Karpas-422 (cell line): Measurements from ENCODE around the gene RGS16. TPM values are rescaled to one million over a fixed set of nuclear protein-coding genes. Genes with fewer than 3 reads are reported as not detected.

Experiments
- DNase-seq: peaks from one replicate; pipeline ENCODE4 v3.0.0-alpha.2; 2015
- H2AFZ ChIP-seq: fragments of 200-600 bp; sonication (generic); 2 replicates; pipeline ENCODE4 v1.6.1; 2014; ENCODE audit warnings: antibody characterized with exemption, low read length, mixed read lengths
- H3K27ac ChIP-seq: fragments of 200-600 bp; sonication (generic); 2 replicates; pipeline ENCODE4 v1.5.1; 2014; ENCODE audit warnings: mild to moderate bottlenecking, low read length, moderate library complexity
- H3K27me3 ChIP-seq: fragments of 200-600 bp; sonication (generic); 2 replicates; pipeline ENCODE4 v1.6.1; 2014; ENCODE audit warnings: low read length, mixed read lengths
- H3K36me3 ChIP-seq: fragments of 200-600 bp; sonication (generic); 2 replicates; pipeline ENCODE4 v1.6.1; 2014; ENCODE audit warnings: low read length, mixed read lengths; ENCODE audit not compliant: insufficient read depth
- H3K4me1 ChIP-seq: fragments of 200-600 bp; sonication (generic); 2 replicates; pipeline ENCODE4 v1.6.1; 2014; ENCODE audit warnings: mild to moderate bottlenecking, low read length, mixed read lengths
- H3K4me2 ChIP-seq: fragments of 200-600 bp; sonication (generic); 2 replicates; pipeline ENCODE4 v1.6.1; 2014; ENCODE audit warnings: low read length, low read depth, mild to moderate bottlenecking; ENCODE audit not compliant: poor library complexity, severe bottlenecking
- H3K4me3 ChIP-seq: fragments of 200-600 bp; sonication (generic); 2 replicates; pipeline ENCODE4 v1.5.1; 2014; ENCODE audit warnings: mild to moderate bottlenecking, antibody characterized with exemption, low read length, mixed read lengths
- H3K79me2 ChIP-seq: fragments of 200-600 bp; sonication (generic); 2 replicates; pipeline ENCODE4 v1.6.1; 2014; ENCODE audit warnings: mild to moderate bottlenecking, low read length, mixed read lengths
- H3K9ac ChIP-seq: fragments of 200-600 bp; sonication (generic); 2 replicates; pipeline ENCODE4 v1.6.0; 2014; ENCODE audit warnings: low read length
- H3K9me2 ChIP-seq: fragments of 200-600 bp; sonication (generic), shearing (Covaris generic); replicated peaks from 2 replicates; pipeline ENCODE4 v1.6.0; 2014; ENCODE audit warnings: mild to moderate bottlenecking, low read length, moderate library complexity; ENCODE audit not compliant: insufficient read depth
- H3K9me3 ChIP-seq: fragments of 300-700, 200-600 bp; sonication (generic); 2 replicates; pipeline ENCODE4 v1.6.1; 2014; ENCODE audit warnings: low read length, mixed read lengths
- H4K20me1 ChIP-seq: fragments of 200-600 bp; sonication (generic); 2 replicates; pipeline ENCODE4 v1.6.1; 2014; ENCODE audit warnings: mild to moderate bottlenecking, antibody characterized with exemption, low read length, low read depth; ENCODE audit not compliant: insufficient read depth
- total RNA-seq: library from RNA; depleted of rRNA; stranded (reverse); fragments of >200 nt; shearing (Covaris generic); gene quantifications from 2 replicates; pipeline ENCODE4 v1.2.3, GENCODE V29; 2014; ENCODE audit warnings: low replicate concordance; rRNA removed

RGS16 gene, protein sequence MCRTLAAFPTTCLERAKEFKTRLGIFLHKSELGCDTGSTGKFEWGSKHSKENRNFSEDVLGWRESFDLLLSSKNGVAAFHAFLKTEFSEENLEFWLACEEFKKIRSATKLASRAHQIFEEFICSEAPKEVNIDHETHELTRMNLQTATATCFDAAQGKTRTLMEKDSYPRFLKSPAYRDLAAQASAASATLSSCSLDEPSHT
- total RNA-seq, result 19.0 and 27.7 TPM in 2 replicates

GRCh38 chr1:182604175-182605164 lies at the start of gene RGS16:
Gene RGS16, minus strand, starts transcription at chr1:182604389. Its CDS starts 130 bp downstream, at chr1:182604259.
- H3K79me2 ChIP-seq, result peaks cover 8% of the 10 kb centered on the region
- H3K4me1 ChIP-seq, result peaks cover 50% of the 10 kb centered on the region
- H3K9me3 ChIP-seq, result no peaks in the 10 kb centered on the region
- no peaks in the 10 kb centered on the region for H3K9me2 ChIP-seq
- peaks cover 33% of the 10 kb centered on the region for H4K20me1 ChIP-seq
- peak within 1 kb of the TSS; percentile 93 for H3K4me2 ChIP-seq
- H2AFZ ChIP-seq, result peak within 1 kb of the TSS; percentile 90; the same call in 1 of the 2 replicates
- peak within 1 kb of the TSS; percentile 96 for H3K9ac ChIP-seq
- peaks cover 32% of the 10 kb centered on the region for H3K36me3 ChIP-seq
- peak; percentile 98 for DNase-seq
- H3K4me3 ChIP-seq, result peak within 1 kb of the TSS; percentile 88
- H3K27me3 ChIP-seq, result no peaks in the 10 kb centered on the region
- peak within 1 kb of the TSS; percentile 73 for H3K27ac ChIP-seq

DNA sequence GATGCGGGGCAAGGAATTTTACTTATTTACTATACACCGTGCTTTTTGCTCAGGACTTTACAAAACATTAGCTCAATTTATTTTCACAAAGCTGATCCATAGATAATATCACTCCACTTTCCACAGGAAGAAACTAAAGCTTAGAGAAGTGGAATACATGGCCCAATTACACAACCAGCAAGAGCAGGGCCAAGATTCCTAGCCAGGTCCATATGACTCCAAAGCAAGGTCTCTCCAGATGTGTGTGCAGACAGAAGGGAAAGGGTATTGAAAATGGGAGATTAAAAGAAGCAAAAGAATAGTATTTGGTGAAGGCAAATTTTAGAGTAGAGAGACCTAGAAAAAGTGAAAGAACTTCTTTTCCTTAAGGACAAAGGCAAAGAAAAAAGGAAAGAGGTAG lies 49.8 kb upstream of the RGS16 start:
- no peaks in the 10 kb centered on the region for H3K79me2 ChIP-seq
- no peak overlapping the region for H3K9ac ChIP-seq
- no peak overlapping the region for H3K27ac ChIP-seq
- H3K36me3 ChIP-seq, result no peaks in the 10 kb centered on the region
- no peaks in the 10 kb centered on the region for H3K9me2 ChIP-seq
- H3K9me3 ChIP-seq, result no peaks in the 10 kb centered on the region
- H3K4me3 ChIP-seq, result no peak overlapping the region
- H3K4me1 ChIP-seq, result peaks cover 44% of the 10 kb centered on the region
- H3K27me3 ChIP-seq, result no peaks in the 10 kb centered on the region
- H2AFZ ChIP-seq, result no peak overlapping the region
- H4K20me1 ChIP-seq, result no peaks in the 10 kb centered on the region
- no peak for DNase-seq
- H3K4me2 ChIP-seq, result no peak overlapping the region

DNA sequence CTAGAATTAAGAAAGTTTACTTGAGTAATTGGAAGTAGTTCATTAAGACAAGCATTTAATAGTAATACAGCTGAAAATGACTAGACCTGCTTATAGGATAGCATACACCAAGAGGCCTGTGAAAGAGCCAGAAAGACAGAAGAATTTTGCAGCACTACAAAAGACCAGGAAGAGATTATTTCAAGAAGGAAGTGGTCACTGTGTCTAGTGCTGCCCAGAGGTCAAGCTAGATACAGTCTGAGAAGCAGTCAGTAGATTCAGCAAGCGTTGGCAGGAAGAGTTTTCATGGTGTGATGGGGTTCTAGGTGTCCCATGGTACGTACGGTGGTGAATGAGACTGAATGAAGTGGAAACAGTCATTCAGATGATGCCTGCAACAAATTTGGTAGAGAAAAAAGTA lies 48.7 kb upstream of the RGS16 start:
- no peaks in the 10 kb centered on the region for H3K79me2 ChIP-seq
- H3K9me2 ChIP-seq, result no peaks in the 10 kb centered on the region
- peak overlapping the region; percentile 27; the same call in 1 of the 2 replicates for H2AFZ ChIP-seq
- peak overlapping the region; percentile 56 for H3K4me2 ChIP-seq
- H3K27me3 ChIP-seq, result no peaks in the 10 kb centered on the region
- peaks cover 53% of the 10 kb centered on the region for H3K4me1 ChIP-seq
- H3K9ac ChIP-seq, result peak overlapping the region; percentile 26; the same call in 1 of the 2 replicates
- H3K36me3 ChIP-seq, result no peaks in the 10 kb centered on the region
- H3K4me3 ChIP-seq, result no peak overlapping the region
- DNase-seq, result no peak
- peak overlapping the region; percentile 50 for H3K27ac ChIP-seq
- H4K20me1 ChIP-seq, result no peaks in the 10 kb centered on the region
- no peaks in the 10 kb centered on the region for H3K9me3 ChIP-seq

DNA sequence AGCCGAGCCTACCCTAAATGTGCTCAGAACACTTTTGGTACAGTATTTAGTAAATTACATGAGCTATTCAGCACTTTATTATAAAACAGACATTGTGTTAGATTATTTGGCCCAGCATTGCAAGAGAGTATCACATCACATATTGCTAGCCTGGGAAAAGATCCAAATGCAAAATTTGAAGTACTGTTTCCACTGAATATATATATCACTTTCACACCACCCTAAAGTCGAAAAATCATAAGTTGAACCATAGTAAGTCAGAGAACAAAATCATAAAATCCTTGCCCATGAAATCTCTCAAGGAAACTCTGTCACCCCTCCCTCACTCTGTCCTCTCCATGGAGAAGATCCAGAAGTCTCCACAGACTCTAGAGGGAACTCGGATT lies 47.1 kb upstream of the RGS16 start:
- H3K27ac ChIP-seq, result peak overlapping the region; percentile 50; the same call in 1 of the 2 replicates
- H3K9ac ChIP-seq, result peak overlapping the region; percentile 21; the same call in 1 of the 2 replicates
- H3K4me1 ChIP-seq, result peaks cover 54% of the 10 kb centered on the region
- H3K9me2 ChIP-seq, result no peaks in the 10 kb centered on the region
- H3K27me3 ChIP-seq, result no peaks in the 10 kb centered on the region
- no peaks in the 10 kb centered on the region for H3K36me3 ChIP-seq
- no peaks in the 10 kb centered on the region for H3K9me3 ChIP-seq
- H4K20me1 ChIP-seq, result no peaks in the 10 kb centered on the region
- peak overlapping the region; percentile 56 for H3K4me2 ChIP-seq
- H3K79me2 ChIP-seq, result no peaks in the 10 kb centered on the region
- no peak for DNase-seq
- H2AFZ ChIP-seq, result no peak overlapping the region
- H3K4me3 ChIP-seq, result peak overlapping the region; percentile 27; the same call in 1 of the 2 replicates

GRCh38 chr1:182650678-182651338 lies 46.6 kb upstream of the RGS16 start:
- Histone ChIP-seq H2AFZ (no peak overlapping the region), H3K9me3 (no peaks in the 10 kb centered on the region), H3K27ac (0 out of 2 replicates have a peak overlapping the region, but pooled peaks have one; percentile 50), H3K4me3 (peak overlapping the region; percentile 27; the same call in 1 of the 2 replicates), H3K4me2 (peak overlapping the region; percentile 56), H3K36me3 (no peaks in the 10 kb centered on the region), H3K4me1 (peaks cover 54% of the 10 kb centered on the region), H3K27me3 (no peaks in the 10 kb centered on the region), H4K20me1 (no peaks in the 10 kb centered on the region), H3K9ac (0 out of 2 replicates have a peak overlapping the region, but pooled peaks have one; percentile 21), H3K9me2 (no peaks in the 10 kb centered on the region), H3K79me2 (no peaks in the 10 kb centered on the region)
- no peak for DNase-seq

- peak overlapping the region; percentile 28; the same call in 1 of the 2 replicates for H3K9ac ChIP-seq
- H3K4me1 ChIP-seq, result peaks cover 72% of the 10 kb centered on the region
- H4K20me1 ChIP-seq, result no peaks in the 10 kb centered on the region
- DNase-seq, result peak; percentile 72
- peak overlapping the region; percentile 69 for H3K4me2 ChIP-seq
- H3K27me3 ChIP-seq, result no peaks in the 10 kb centered on the region
- peak overlapping the region; percentile 74 for H3K27ac ChIP-seq
- H3K9me3 ChIP-seq, result no peaks in the 10 kb centered on the region
- no peaks in the 10 kb centered on the region for H3K9me2 ChIP-seq
- H3K4me3 ChIP-seq, result peak overlapping the region; percentile 29
- no peaks in the 10 kb centered on the region for H3K79me2 ChIP-seq
- H3K36me3 ChIP-seq, result no peaks in the 10 kb centered on the region
- no peak overlapping the region for H2AFZ ChIP-seq
Observed at GRCh38 chr1:182649041-182649440, 44.9 kb upstream of the RGS16 start.

DNA sequence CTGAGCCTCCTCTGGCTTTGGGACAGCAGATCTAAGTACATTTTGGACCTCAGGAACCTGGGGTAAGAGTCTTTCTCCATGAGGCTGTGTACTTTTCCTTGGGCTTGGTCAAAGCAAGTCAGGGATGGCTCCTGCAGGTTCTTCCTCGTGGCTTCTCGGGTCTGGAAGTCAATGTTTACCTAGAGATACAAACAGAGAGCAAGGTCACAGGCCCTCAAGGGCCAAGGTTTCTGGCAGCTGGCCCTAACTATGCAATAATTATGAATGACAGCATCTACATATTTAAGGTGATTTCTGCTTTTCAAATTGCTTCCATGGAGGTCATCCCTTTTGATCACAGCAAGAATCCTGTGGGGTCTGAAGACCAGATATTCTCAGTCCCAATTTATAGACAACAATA lies 42.5 kb upstream of the RGS16 start:
- Histone ChIP-seq H3K4me2 (no peak overlapping the region), H3K9ac (no peak overlapping the region), H3K27me3 (no peaks in the 10 kb centered on the region), H3K36me3 (no peaks in the 10 kb centered on the region; the same call in 1 of the 2 replicates), H3K27ac (no peak overlapping the region), H3K4me1 (peaks cover 63% of the 10 kb centered on the region), H3K4me3 (no peak overlapping the region), H3K9me2 (no peaks in the 10 kb centered on the region), H3K9me3 (no peaks in the 10 kb centered on the region), H2AFZ (no peak overlapping the region), H4K20me1 (no peaks in the 10 kb centered on the region), H3K79me2 (no peaks in the 10 kb centered on the region)
- DNase-seq, result no peak
